VCaP (cell line): ENCODE data around the gene DLG2.
A peak's percentile ranks its signal among the peaks of the same experiment; 100 is the strongest.

Experiments
- H3K27ac ChIP-seq: fragments of 450-650 bp; 2 replicates; pipeline ENCODE4 v1.5.1; 2017
- CTCF ChIP-seq: fragments of 450-650 bp; conservative IDR thresholded peaks from 2 replicates; pipeline ENCODE4 v1.5.1; 2017; ENCODE audit warnings: mild to moderate bottlenecking, moderate library complexity

Gene DLG2

GRCh38 chr11:83677730-83678129, 1949.4 kb downstream of the DLG2 start:
- TF ChIP-seq CTCF = no peak

GRCh38 chr11:83676056-83676601, 1951.0 kb downstream of the DLG2 start:
- H3K27ac ChIP-seq = no peak overlapping the region
- TF ChIP-seq CTCF = no peak

More at GRCh38 chr11:83677730-83678129, 1949.4 kb downstream of the DLG2 start:
- H3K27ac ChIP-seq = no peak overlapping the region

GRCh38 chr11:83674102-83674896, 1952.8 kb downstream of the DLG2 start:
- peak overlapping the region; percentile 75 for H3K27ac ChIP-seq
- no peak for TF ChIP-seq CTCF

- H3K27ac ChIP-seq = no peak overlapping the region
- TF ChIP-seq CTCF = peak; percentile 74
These were observed 1955.9 kb downstream of the DLG2 start for GRCh38 chr11:83671289-83671688.

- no peak for TF ChIP-seq CTCF
- H3K27ac ChIP-seq = no peak overlapping the region
These were observed 1961.0 kb downstream of the DLG2 start for GRCh38 chr11:83666149-83666548.

GRCh38 chr11:83663988-83664387, 1963.2 kb downstream of the DLG2 start:
- TF ChIP-seq CTCF = no peak
- no peak overlapping the region for H3K27ac ChIP-seq

- no peak for TF ChIP-seq CTCF
- no peak overlapping the region for H3K27ac ChIP-seq
These were observed 1963.7 kb downstream of the DLG2 start for GRCh38 chr11:83663446-83663845.
